ENCODE measurements around the gene YIPF3. TPM values are rescaled to one million over a fixed set of nuclear protein-coding genes. Genes with fewer than 3 reads are reported as not detected.

The YIPF3 gene
- total RNA-seq, 1 experiment from 2014 or later = 91.3 TPM

- BruUV-seq (replicated peaks) = no TSS peak
- Histone ChIP-seq H3F3A (ENCODE audit: insufficient read depth, low read depth) (0 out of 2 replicates have a peak, but pooled peaks cover 3% of the 10 kb centered on the region), H3K9me3 (ENCODE audit: insufficient read depth, low read depth) (no peaks in the 10 kb centered on the region), H3K9me2 (ENCODE audit: insufficient read depth) (no peaks in the 10 kb centered on the region), H4K20me1 (ENCODE audit: insufficient read depth) (no peaks in the 10 kb centered on the region), H3K27ac (no peak overlapping the region), H3K36me3 (ENCODE audit: low read depth) (no peaks in the 10 kb centered on the region), H3K27me3 (ENCODE audit: insufficient read depth, low read depth) (no peaks in the 10 kb centered on the region), H2AFZ (no peak overlapping the region), H3K4me2 (no peak overlapping the region), H3K4me3 (no peak overlapping the region), H3K4me1 (replicated peaks; ENCODE audit: insufficient read depth) (peaks cover 26% of the 10 kb centered on the region), H3K79me2 (ENCODE audit: low read depth) (no peaks in the 10 kb centered on the region)
- no peak for DNase-seq
- intact Hi-C loops (cut with micrococcal nuclease; ENCODE audit: unreplicated experiment) = no loop called here
- ChIA-PET CTCF (no interaction called here), POLR2A (ENCODE audit: unreplicated experiment) (no interaction called here)
- TF ChIP-seq CTCF (conservative IDR thresholded peaks at IDR 0.05) (no peak), EZH2 (IDR thresholded peaks at IDR 0.05; ENCODE audit: low read depth) (no peak)
These were observed 46.8 kb downstream of the YIPF3 start for GRCh38 chr6:43469947-43470346.

GRCh38 chr6:43468748-43469681 is 47.7 kb downstream of the YIPF3 start:
- H3K27me3 ChIP-seq (ENCODE audit: insufficient read depth, low read depth) = no peaks in the 10 kb centered on the region
- no peak overlapping the region for H3K27ac ChIP-seq
- ChIA-PET POLR2A (ENCODE audit: unreplicated experiment) (no interaction called here), CTCF (interaction anchor here (0.7 kb wide), 1 partner anchor 11 kb away, joined by 3 read pairs; no protein-coding TSS in a partner anchor)
- no peak overlapping the region for H2AFZ ChIP-seq
- H3K36me3 ChIP-seq (ENCODE audit: low read depth) = no peaks in the 10 kb centered on the region
- TF ChIP-seq CTCF (conservative IDR thresholded peaks at IDR 0.05) (no peak), EZH2 (IDR thresholded peaks at IDR 0.05; ENCODE audit: low read depth) (no peak)
- intact Hi-C loops (cut with micrococcal nuclease; ENCODE audit: unreplicated experiment) = no loop called here
- H3K4me1 ChIP-seq (replicated peaks; ENCODE audit: insufficient read depth) = peaks cover 26% of the 10 kb centered on the region
- no peak overlapping the region for H3K4me3 ChIP-seq
- DNase-seq = peak in 1 of 2 experiments; percentile 47
- BruUV-seq (replicated peaks) = no TSS peak
- no peaks in the 10 kb centered on the region for H3K9me3 ChIP-seq (ENCODE audit: insufficient read depth, low read depth)
- H3K4me2 ChIP-seq = no peak overlapping the region; the same call in 1 of the 2 replicates
- 0 out of 2 replicates have a peak, but pooled peaks cover 3% of the 10 kb centered on the region for H3F3A ChIP-seq (ENCODE audit: insufficient read depth, low read depth)
- H4K20me1 ChIP-seq (ENCODE audit: insufficient read depth) = no peaks in the 10 kb centered on the region
- H3K9me2 ChIP-seq (ENCODE audit: insufficient read depth) = no peaks in the 10 kb centered on the region
- H3K79me2 ChIP-seq (ENCODE audit: low read depth) = no peaks in the 10 kb centered on the region

DNA sequence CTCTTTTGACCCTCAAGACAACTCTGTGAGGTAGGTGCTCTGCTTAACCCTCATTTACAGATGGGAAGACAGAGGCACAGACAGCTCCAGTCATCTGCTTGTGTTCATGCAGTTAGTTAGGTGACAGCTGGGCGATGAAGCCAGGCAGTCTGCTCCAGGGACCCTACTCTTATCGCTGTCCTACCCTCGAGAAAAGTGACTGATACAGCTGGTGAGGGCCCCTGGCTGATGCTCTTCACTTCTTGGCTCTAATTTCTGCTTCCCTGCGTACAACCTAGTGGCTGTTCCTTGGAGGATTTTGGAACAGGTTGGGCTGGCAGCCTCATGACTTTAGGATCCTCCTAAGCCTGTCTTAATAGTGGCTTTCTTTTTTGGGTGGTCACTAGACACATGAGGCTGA is 48.5 kb downstream of the YIPF3 start:
- ChIA-PET CTCF (interaction anchor here (0.6 kb wide), 1 partner anchor 13 kb away, joined by 17 read pairs; no protein-coding TSS in a partner anchor), POLR2A (ENCODE audit: unreplicated experiment) (no interaction called here)
- Histone ChIP-seq H4K20me1 (ENCODE audit: insufficient read depth) (no peaks in the 10 kb centered on the region), H3K27me3 (ENCODE audit: insufficient read depth, low read depth) (no peaks in the 10 kb centered on the region), H3K27ac (no peak overlapping the region), H3K9me3 (ENCODE audit: insufficient read depth, low read depth) (no peaks in the 10 kb centered on the region), H3K36me3 (ENCODE audit: low read depth) (no peaks in the 10 kb centered on the region), H3K4me3 (no peak overlapping the region), H3K4me1 (replicated peaks; ENCODE audit: insufficient read depth) (peaks cover 26% of the 10 kb centered on the region), H3K79me2 (ENCODE audit: low read depth) (no peaks in the 10 kb centered on the region), H3F3A (ENCODE audit: insufficient read depth, low read depth) (0 out of 2 replicates have a peak, but pooled peaks cover 3% of the 10 kb centered on the region), H2AFZ (no peak overlapping the region), H3K4me2 (no peak overlapping the region), H3K9me2 (ENCODE audit: insufficient read depth) (no peaks in the 10 kb centered on the region)
- DNase-seq = no peak
- intact Hi-C loops (cut with micrococcal nuclease; ENCODE audit: unreplicated experiment) = no loop called here
- no TSS peak for BruUV-seq (replicated peaks)
- TF ChIP-seq CTCF (conservative IDR thresholded peaks at IDR 0.05) (no peak), EZH2 (IDR thresholded peaks at IDR 0.05; ENCODE audit: low read depth) (no peak)

All from PC-9 (cell line).